ENCODE measurements around the gene ADGRA1. TPM values are rescaled to one million over a fixed set of nuclear protein-coding genes. Genes with fewer than 3 reads are reported as not detected.
A peak's percentile ranks its signal among the peaks of the same experiment; 100 is the strongest.

The ADGRA1 gene
- polyA plus RNA-seq, 3 donors: 1.2 to 1.7 (median 1.5) TPM

GRCh38 chr10:133075346-133076137 lies 12.2 kb upstream of the ADGRA1 start:
- DNase-seq (ENCODE audit: low read depth in 3 of 3, low spot score in 2 of 3): no peak

GRCh38 chr10:133076274-133077038 lies 11.3 kb upstream of the ADGRA1 start:
- DNase-seq (ENCODE audit: low read depth in 3 of 3, low spot score in 2 of 3): no peak

- DNase-seq (ENCODE audit: low read depth in 3 of 3, low spot score in 2 of 3): peak in 1 of 3 donors; percentile 40
Observed at GRCh38 chr10:133079836-133080682, 7.7 kb upstream of the ADGRA1 start.

GRCh38 chr10:133080683-133081040 lies 7.1 kb upstream of the ADGRA1 start:
- no peak for DNase-seq (ENCODE audit: low read depth in 3 of 3, low spot score in 2 of 3)

- no peak for DNase-seq (ENCODE audit: low read depth in 3 of 3, low spot score in 2 of 3)
Observed at GRCh38 chr10:133081636-133082035, 6.1 kb upstream of the ADGRA1 start.

- DNase-seq (ENCODE audit: low read depth in 3 of 3, low spot score in 2 of 3): no peak
Observed at GRCh38 chr10:133082685-133083421, 4.9 kb upstream of the ADGRA1 start.

- DNase-seq (ENCODE audit: low read depth in 3 of 3, low spot score in 2 of 3): no peak
Observed at GRCh38 chr10:133083422-133084100, 4.2 kb upstream of the ADGRA1 start.

- DNase-seq (ENCODE audit: low read depth in 3 of 3, low spot score in 2 of 3): no peak
Observed at GRCh38 chr10:133084491-133084890, 3.2 kb upstream of the ADGRA1 start.

- no peak for DNase-seq (ENCODE audit: low read depth in 3 of 3, low spot score in 2 of 3)
Observed at GRCh38 chr10:133085251-133086125, 2.2 kb upstream of the ADGRA1 start.

GRCh38 chr10:133086247-133086646 lies 1.5 kb upstream of the ADGRA1 start:
- no peak for DNase-seq (ENCODE audit: low read depth in 3 of 3, low spot score in 2 of 3)

GRCh38 chr10:133087045-133087678 lies 562 bp upstream of the ADGRA1 start:
- DNase-seq (ENCODE audit: low read depth in 3 of 3, low spot score in 2 of 3): no peak

GRCh38 chr10:133088179-133088955 lies 643 bp downstream of the ADGRA1 start:
- DNase-seq (ENCODE audit: low read depth in 3 of 3, low spot score in 2 of 3): no peak

GRCh38 chr10:133088956-133089800 lies 1.5 kb downstream of the ADGRA1 start:
- DNase-seq (ENCODE audit: low read depth in 3 of 3, low spot score in 2 of 3): no peak

GRCh38 chr10:133090101-133090500 lies 2.4 kb downstream of the ADGRA1 start:
- no peak for DNase-seq (ENCODE audit: low read depth in 3 of 3, low spot score in 2 of 3)

- DNase-seq (ENCODE audit: low read depth in 3 of 3, low spot score in 2 of 3): no peak
Observed at GRCh38 chr10:133090654-133091053, 2.9 kb downstream of the ADGRA1 start.

- DNase-seq (ENCODE audit: low read depth in 3 of 3, low spot score in 2 of 3): no peak
Observed at GRCh38 chr10:133091316-133091715, 3.6 kb downstream of the ADGRA1 start.

- DNase-seq (ENCODE audit: low read depth in 3 of 3, low spot score in 2 of 3): no peak
Observed at GRCh38 chr10:133093291-133093690, 5.6 kb downstream of the ADGRA1 start.
